Fibroblast of pulmonary artery (primary cell): ENCODE data around the gene GARIN6.
"Not testable (repeated sequence)": the region's sequence is repeated elsewhere in the genome, so short reads cannot be mapped to it uniquely, and the experiment has no call there.

ENCODE experiments used
- DNase-seq: peaks from one replicate; pipeline ENCODE4 v3.0.0-alpha.2; 2010; ENCODE audit warnings: low read depth
- H3K4me3 ChIP-seq: replicated peaks from 2 replicates; pipeline ENCODE4 v1.5.1; 2011; ENCODE audit warnings: low read depth, mild to moderate bottlenecking, control low read depth, low read length, moderate library complexity
- TF ChIP-seq, protein P1 (sequence below): IDR thresholded peaks from 2 replicates; pipeline ENCODE4 v1.5.1; 2011; ENCODE audit warnings: mild to moderate bottlenecking, control low read depth, low read length, inconsistent platforms; ENCODE audit errors: missing control alignments

GARIN6 gene

DNA sequence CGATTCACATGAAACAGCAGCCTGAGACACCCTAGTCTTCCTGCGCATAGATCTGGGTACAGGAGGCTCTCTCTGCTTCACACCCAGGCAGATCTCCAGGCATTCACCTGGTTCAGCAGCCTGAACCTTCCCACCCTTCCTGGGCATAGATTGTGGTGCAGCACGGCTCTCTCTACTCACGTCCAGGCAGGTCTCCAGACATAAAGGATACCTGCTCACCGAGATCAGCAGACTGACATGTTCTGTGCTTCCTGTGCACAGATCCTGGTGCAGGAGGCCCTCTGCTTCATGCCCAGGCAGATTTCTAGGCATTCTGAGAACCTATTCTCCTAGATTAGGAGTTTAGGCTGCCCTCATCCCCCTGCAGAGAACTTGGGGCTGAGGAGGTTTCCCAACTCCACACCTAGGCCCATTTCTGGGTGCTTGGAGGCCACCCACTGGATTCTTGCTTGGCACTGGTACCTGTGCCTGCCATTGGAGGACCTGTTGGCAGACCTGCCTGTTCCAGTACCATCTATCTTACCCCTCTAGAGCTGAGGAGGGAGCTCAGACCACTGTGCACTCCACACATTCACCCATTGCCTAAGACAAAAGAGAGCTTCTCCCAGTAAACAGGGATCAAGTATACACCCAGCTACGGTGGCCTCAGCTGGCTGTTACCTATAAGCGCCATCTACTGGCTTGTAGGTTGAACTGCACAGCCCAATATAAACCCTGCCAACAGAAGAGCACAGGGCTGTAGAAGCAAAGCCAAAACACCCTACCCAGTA is 28.0 kb upstream of the GARIN6 start:
- H3K4me3 ChIP-seq = no peak overlapping the region
- peak; percentile 25 for DNase-seq
- TF ChIP-seq, protein P1, sequence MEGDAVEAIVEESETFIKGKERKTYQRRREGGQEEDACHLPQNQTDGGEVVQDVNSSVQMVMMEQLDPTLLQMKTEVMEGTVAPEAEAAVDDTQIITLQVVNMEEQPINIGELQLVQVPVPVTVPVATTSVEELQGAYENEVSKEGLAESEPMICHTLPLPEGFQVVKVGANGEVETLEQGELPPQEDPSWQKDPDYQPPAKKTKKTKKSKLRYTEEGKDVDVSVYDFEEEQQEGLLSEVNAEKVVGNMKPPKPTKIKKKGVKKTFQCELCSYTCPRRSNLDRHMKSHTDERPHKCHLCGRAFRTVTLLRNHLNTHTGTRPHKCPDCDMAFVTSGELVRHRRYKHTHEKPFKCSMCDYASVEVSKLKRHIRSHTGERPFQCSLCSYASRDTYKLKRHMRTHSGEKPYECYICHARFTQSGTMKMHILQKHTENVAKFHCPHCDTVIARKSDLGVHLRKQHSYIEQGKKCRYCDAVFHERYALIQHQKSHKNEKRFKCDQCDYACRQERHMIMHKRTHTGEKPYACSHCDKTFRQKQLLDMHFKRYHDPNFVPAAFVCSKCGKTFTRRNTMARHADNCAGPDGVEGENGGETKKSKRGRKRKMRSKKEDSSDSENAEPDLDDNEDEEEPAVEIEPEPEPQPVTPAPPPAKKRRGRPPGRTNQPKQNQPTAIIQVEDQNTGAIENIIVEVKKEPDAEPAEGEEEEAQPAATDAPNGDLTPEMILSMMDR = peak; percentile 59

- TF ChIP-seq, protein P1 = no peak
- H3K4me3 ChIP-seq = no peak overlapping the region
- DNase-seq = no peak
Observed at GRCh38 chr12:99620159-99620479, 27.4 kb upstream of the GARIN6 start.

GRCh38 chr12:99624591-99624990 is 23.0 kb upstream of the GARIN6 start:
- H3K4me3 ChIP-seq, DNase-seq: not testable (repeated sequence)

DNA sequence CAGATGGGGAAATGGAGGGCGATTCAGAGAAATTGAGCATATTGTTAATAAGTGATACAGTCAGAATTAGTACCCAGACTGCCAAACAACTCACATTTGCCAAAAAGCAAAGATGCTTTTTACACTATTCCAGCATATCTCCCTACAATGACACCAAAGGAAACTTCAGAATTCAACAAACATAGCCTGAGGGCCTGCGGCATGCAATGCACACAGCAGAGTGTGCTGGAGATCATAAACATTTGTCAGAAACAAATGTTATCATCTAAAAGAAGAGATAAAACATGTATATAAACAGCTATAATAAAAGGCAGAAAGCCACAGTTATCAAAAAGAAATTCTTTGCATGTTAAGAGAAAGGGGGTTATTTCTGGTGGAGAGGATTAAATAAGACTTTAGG is 20.1 kb upstream of the GARIN6 start:
- TF ChIP-seq, protein P1 = no peak
- no peak for DNase-seq
- H3K4me3 ChIP-seq = no peak overlapping the region

- no peak overlapping the region for H3K4me3 ChIP-seq
- TF ChIP-seq, protein P1 = no peak
- no peak for DNase-seq
Observed at GRCh38 chr12:99644629-99645028, 2.9 kb upstream of the GARIN6 start.

DNA sequence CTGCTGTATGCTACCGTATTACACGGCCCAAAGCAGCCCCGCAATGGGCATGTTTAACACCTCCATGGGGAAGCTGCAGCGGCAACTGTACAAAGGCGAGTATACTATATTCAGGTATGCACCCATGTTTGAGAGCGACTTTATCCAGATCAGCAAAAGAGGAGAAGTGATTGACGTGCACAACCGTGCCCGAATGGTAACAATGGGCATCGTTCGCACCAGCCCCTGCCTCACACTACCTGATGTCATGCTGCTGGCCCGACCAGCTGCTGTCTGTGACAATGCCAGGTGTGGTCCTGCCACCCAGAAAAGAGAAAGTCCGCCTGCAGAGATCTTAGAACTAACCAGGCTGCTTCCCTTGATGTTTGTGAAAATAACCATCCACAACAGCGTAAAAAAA is 630 bp downstream of the GARIN6 start:
- TF ChIP-seq, protein P1 = no peak
- no peak overlapping the region for H3K4me3 ChIP-seq
- DNase-seq = no peak

- TF ChIP-seq, protein P1 = no peak
- DNase-seq = no peak
- H3K4me3 ChIP-seq = no peak overlapping the region
Observed at GRCh38 chr12:99649551-99649950, 2.0 kb downstream of the GARIN6 start.
